Endodermal cell (in vitro differentiated cells): Measurements from ENCODE around the gene KRTAP9-1. TPM values are rescaled to one million over a fixed set of nuclear protein-coding genes. Genes with fewer than 3 reads are reported as not detected.

Source experiments
- DNase-seq: peaks from one replicate; pipeline ENCODE4 v3.0.0-alpha.2; 2017
- H3K27ac ChIP-seq: 2 replicates; pipeline ENCODE4 v1.5.1; 2013; ENCODE audit warnings: mild to moderate bottlenecking, low read depth, low read length, moderate library complexity
- H3K27me3 ChIP-seq: 2 replicates; pipeline ENCODE4 v1.6.1; 2013; ENCODE audit warnings: mild to moderate bottlenecking, low read length, moderate library complexity; ENCODE audit not compliant: insufficient read depth, control insufficient read depth, poor library complexity, severe bottlenecking
- H3K36me3 ChIP-seq: 2 replicates; pipeline ENCODE4 v1.7.0; 2013; ENCODE audit warnings: mild to moderate bottlenecking, low read length, moderate library complexity; ENCODE audit not compliant: control insufficient read depth, insufficient read depth
- H3K4me1 ChIP-seq: one replicate; pipeline ENCODE4 v1.7.0; 2013; ENCODE audit warnings: low read length; ENCODE audit not compliant: control insufficient read depth, insufficient read depth
- H3K4me3 ChIP-seq: 2 replicates; pipeline ENCODE4 v1.5.1; 2013; ENCODE audit warnings: mild to moderate bottlenecking, low read length, moderate library complexity
- H3K9ac ChIP-seq: 2 replicates; pipeline ENCODE4 v1.6.1; 2013; ENCODE audit warnings: mild to moderate bottlenecking, low read length, moderate library complexity; ENCODE audit not compliant: poor library complexity, severe bottlenecking; ENCODE audit errors: extremely low read depth
- H3K9me3 ChIP-seq: 2 replicates; pipeline ENCODE4 v1.6.1; 2013; ENCODE audit warnings: mild to moderate bottlenecking, low read length, moderate library complexity; ENCODE audit not compliant: control insufficient read depth
- H3K27ac Mint-ChIP-seq: 2 replicates; pipeline ENCODE4 v1.8.0; 2020; ENCODE audit warnings: mixed read lengths
- H3K27me3 Mint-ChIP-seq: 2 replicates; pipeline ENCODE4 v1.8.0; 2021; ENCODE audit warnings: mild to moderate bottlenecking, mixed read lengths; ENCODE audit not compliant: insufficient read depth
- H3K36me3 Mint-ChIP-seq: 2 replicates; pipeline ENCODE4 v1.8.0; 2020; ENCODE audit warnings: low read depth, mixed read lengths
- H3K4me1 Mint-ChIP-seq: 2 replicates; pipeline ENCODE4 v1.8.0; 2020; ENCODE audit warnings: mixed read lengths
- H3K4me3 Mint-ChIP-seq: 2 replicates; pipeline ENCODE4 v1.8.0; 2020; ENCODE audit warnings: mild to moderate bottlenecking, moderate library complexity, mixed read lengths
- H3K9me3 Mint-ChIP-seq: 2 replicates; pipeline ENCODE4 v1.8.0; 2020; ENCODE audit warnings: mild to moderate bottlenecking, mixed read lengths
- WGBS, 2 experiments: methylation state at CpG; one replicate each; pipeline versions ENCODE4 v1.1.5 to v1.1.7; 2013; ENCODE audit warnings: missing lambda C conversion rate in 2 of 2, mixed read lengths in 1 of 2; ENCODE audit not compliant: insufficient coverage in 1 of 2, insufficient read length in 1 of 2; 5-methylcytosine and 5-hydroxymethylcytosine counted together
- total RNA-seq, 2 donors: library from RNA; stranded (reverse); fragmentation: NEBNext Ultra II Directional in 1 of 2; extraction: Animal tissue kit (Norgen Biotek cat#: 25700) in 1 of 2; gene quantifications; 2 replicates in 1 of 2; 3 replicates in 1 of 2; pipeline ENCODE4 v1.2.1, GENCODE V29; 2021
- TF ChIP-seq, protein P1 (sequence below): fragments of 200-600 bp; sonication (generic); conservative IDR thresholded peaks from 2 replicates; pipeline ENCODE4 v1.5.0; 2021; ENCODE audit warnings: antibody characterized with exemption, mild to moderate bottlenecking

The KRTAP9-1 gene
- total RNA-seq, 2 donors from 2014 or later = not detected

DNA sequence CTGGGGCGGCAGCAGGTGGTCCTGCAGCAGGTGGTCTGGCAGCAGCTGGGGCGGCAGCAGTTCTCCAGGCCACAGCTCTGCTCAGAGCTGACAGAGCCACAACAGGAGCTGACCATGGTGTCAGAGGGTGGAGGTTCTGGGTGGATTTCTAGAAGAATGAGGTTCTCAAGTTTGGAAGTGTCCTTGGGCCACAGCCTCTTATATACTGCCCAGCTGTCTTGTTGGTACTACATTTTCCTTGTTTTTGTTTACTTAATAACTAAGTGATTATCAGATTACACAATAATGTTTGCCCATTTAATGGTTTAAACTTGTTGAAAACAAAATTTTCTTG lies 40.1 kb upstream of the KRTAP9-1 start, which contains the start of gene KRTAP4-5:
Gene KRTAP4-5, minus strand, starts transcription at position 174 of the 334 bp plus-strand sequence. Its CDS starts 58 bp downstream, at position 116.
- Histone ChIP-seq H3K4me3 (no peak within 1 kb of the TSS), H3K27ac (no peak within 1 kb of the TSS), H3K27me3 (peaks cover 5% of the 10 kb centered on the region), H3K36me3 (no peaks in the 10 kb centered on the region), H3K9me3 (no peaks in the 10 kb centered on the region), H3K4me1 (no peaks in the 10 kb centered on the region), H3K9ac (no peak within 1 kb of the TSS)
- TF ChIP-seq, protein P1, sequence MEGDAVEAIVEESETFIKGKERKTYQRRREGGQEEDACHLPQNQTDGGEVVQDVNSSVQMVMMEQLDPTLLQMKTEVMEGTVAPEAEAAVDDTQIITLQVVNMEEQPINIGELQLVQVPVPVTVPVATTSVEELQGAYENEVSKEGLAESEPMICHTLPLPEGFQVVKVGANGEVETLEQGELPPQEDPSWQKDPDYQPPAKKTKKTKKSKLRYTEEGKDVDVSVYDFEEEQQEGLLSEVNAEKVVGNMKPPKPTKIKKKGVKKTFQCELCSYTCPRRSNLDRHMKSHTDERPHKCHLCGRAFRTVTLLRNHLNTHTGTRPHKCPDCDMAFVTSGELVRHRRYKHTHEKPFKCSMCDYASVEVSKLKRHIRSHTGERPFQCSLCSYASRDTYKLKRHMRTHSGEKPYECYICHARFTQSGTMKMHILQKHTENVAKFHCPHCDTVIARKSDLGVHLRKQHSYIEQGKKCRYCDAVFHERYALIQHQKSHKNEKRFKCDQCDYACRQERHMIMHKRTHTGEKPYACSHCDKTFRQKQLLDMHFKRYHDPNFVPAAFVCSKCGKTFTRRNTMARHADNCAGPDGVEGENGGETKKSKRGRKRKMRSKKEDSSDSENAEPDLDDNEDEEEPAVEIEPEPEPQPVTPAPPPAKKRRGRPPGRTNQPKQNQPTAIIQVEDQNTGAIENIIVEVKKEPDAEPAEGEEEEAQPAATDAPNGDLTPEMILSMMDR = no peak
- WGBS, 2 experiments = 67% methylated on average over 2 of the region's 2 CpGs; no CpG with 5 or more reads in 1 of the 2 experiments
- no peaks in the 10 kb centered on the region for H3K4me1 Mint-ChIP-seq
- DNase-seq = no peak
- H3K27me3 Mint-ChIP-seq = peaks cover 2% of the 10 kb centered on the region
- peaks cover 3% of the 10 kb centered on the region for H3K9me3 Mint-ChIP-seq
- H3K4me3 Mint-ChIP-seq = no peak within 1 kb of the TSS
- H3K36me3 Mint-ChIP-seq = no peaks in the 10 kb centered on the region
- H3K27ac Mint-ChIP-seq = no peak within 1 kb of the TSS

DNA sequence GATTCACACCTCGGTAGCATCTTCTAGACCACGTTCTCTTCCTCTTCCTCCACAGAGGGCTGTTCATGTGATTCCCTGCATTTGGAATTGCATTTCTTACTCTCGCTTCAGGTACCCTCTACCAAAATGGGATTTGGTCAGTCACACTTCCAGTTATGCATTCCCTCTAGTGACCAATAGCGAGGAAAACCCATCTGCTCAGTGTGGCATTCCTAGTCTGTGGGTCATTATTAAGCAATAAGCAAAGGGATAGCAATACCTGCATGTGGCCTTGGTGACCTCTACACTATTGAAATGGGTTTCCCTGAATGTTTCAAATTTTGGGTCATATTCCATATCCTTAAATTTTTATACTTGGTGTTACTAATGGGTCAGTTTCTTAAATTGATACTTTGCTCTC lies 39.7 kb upstream of the KRTAP9-1 start:
- no peak for DNase-seq
- TF ChIP-seq, protein P1 = no peak

DNA sequence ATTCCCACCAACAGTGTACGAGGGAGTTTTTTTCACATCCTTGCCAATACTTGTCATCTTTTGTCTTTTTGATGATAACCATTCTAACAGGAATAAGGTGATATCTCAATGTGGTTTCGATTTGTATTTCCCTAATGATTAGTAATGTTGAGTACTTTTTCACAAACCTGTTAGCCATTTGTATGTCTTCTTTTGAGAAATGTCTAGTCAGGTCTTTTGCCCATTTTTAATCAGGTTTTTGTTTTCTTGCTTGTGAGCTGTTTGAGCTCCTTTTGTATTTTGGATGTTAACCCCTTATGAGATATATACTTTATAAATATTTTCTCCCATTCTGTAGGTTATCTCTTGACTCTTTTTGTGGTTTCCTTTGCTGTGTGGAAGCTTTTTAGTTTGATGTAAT lies 38.2 kb upstream of the KRTAP9-1 start:
- DNase-seq = no peak
- TF ChIP-seq, protein P1 = no peak
- H3K9ac ChIP-seq = no peak overlapping the region
- no peaks in the 10 kb centered on the region for H3K36me3 ChIP-seq
- H3K4me3 ChIP-seq = no peak overlapping the region
- 75 to 100% methylated on average over 1 of the region's 2 CpGs for WGBS, 2 experiments
- H3K27me3 Mint-ChIP-seq = peaks cover 2% of the 10 kb centered on the region
- H3K4me3 Mint-ChIP-seq = no peak overlapping the region
- peaks cover 5% of the 10 kb centered on the region for H3K27me3 ChIP-seq
- H3K27ac Mint-ChIP-seq = no peak overlapping the region
- H3K4me1 Mint-ChIP-seq = no peaks in the 10 kb centered on the region
- H3K36me3 Mint-ChIP-seq = no peaks in the 10 kb centered on the region
- H3K27ac ChIP-seq = no peak overlapping the region
- no peaks in the 10 kb centered on the region for H3K9me3 ChIP-seq
- no peaks in the 10 kb centered on the region for H3K9me3 Mint-ChIP-seq
- H3K4me1 ChIP-seq = no peaks in the 10 kb centered on the region

More for the DNA sequence above, 39.7 kb upstream of the KRTAP9-1 start:
- H3K36me3 Mint-ChIP-seq = no peaks in the 10 kb centered on the region
- H3K27ac Mint-ChIP-seq = no peak overlapping the region
- 92 to 96% methylated on average over 4 of the region's 4 CpGs for WGBS, 2 experiments
- H3K9me3 ChIP-seq = no peaks in the 10 kb centered on the region
- H3K9ac ChIP-seq = no peak overlapping the region
- no peak overlapping the region for H3K4me3 Mint-ChIP-seq
- H3K27me3 Mint-ChIP-seq = peaks cover 2% of the 10 kb centered on the region
- no peaks in the 10 kb centered on the region for H3K4me1 ChIP-seq
- no peaks in the 10 kb centered on the region for H3K4me1 Mint-ChIP-seq
- peaks cover 2% of the 10 kb centered on the region for H3K9me3 Mint-ChIP-seq
- no peak overlapping the region for H3K4me3 ChIP-seq
- H3K36me3 ChIP-seq = no peaks in the 10 kb centered on the region
- H3K27me3 ChIP-seq = peaks cover 5% of the 10 kb centered on the region
- no peak overlapping the region for H3K27ac ChIP-seq
